ENCODE results near the gene SERPIND1. TPM values are rescaled to one million over a fixed set of nuclear protein-coding genes. Genes with fewer than 3 reads are reported as not detected.

The SERPIND1 gene
- total and polyA plus RNA-seq, 10 of the 15 experiments (the other 5 are each of a cell fraction or from before 2014, with no cell fraction given) = 0.08 to 0.85 (median 0.38) TPM; not detected in 1

- Histone ChIP-seq H3K27me3 (replicated peaks in 1 of 2; ENCODE audit: control insufficient read depth in 2 of 2, insufficient read depth in 2 of 2, low read length in 1 of 2) (no peaks in the 10 kb centered on the region), H3K4me2 (ENCODE audit: control insufficient read depth, insufficient read depth) (no peak overlapping the region), H2AFZ (ENCODE audit: control insufficient read depth, low read depth, low read length) (no peak overlapping the region), H4K20me1 (ENCODE audit: control insufficient read depth, insufficient read depth) (no peaks in the 10 kb centered on the region), H3K9ac (ENCODE audit: control insufficient read depth, insufficient read depth, low read length) (no peak overlapping the region), H3K4me1 (ENCODE audit: control insufficient read depth, insufficient read depth, low read length) (peaks cover 7% of the 10 kb centered on the region), H3K27ac (ENCODE audit: control insufficient read depth, insufficient read depth) (no peak overlapping the region), H3K36me3 (ENCODE audit: control insufficient read depth in 2 of 2, insufficient read depth in 2 of 2, low read length in 1 of 2) (peaks cover 1 to 2% of the 10 kb centered on the region in 2 experiments), H3K9me3 (replicated peaks; ENCODE audit: control insufficient read depth, insufficient read depth, low read length) (no peaks in the 10 kb centered on the region), H3K4me3 (no peak overlapping the region), H3K79me2 (ENCODE audit: control insufficient read depth, insufficient read depth, low read length) (no peaks in the 10 kb centered on the region)
- ATAC-seq (no peak), FAIRE-seq (no peak), DNase-seq (ENCODE audit: low read depth, low spot score) (no peak)
- BruUV-seq (replicated peaks) = no TSS peak
- in situ Hi-C loops (cut with MboI) = no loop called here
- 100% methylated on average over 5 of the region's 5 CpGs for WGBS (ENCODE audit: insufficient coverage, insufficient replicate concordance, low lambda C conversion rate, missing lambda C conversion rate)
- intact Hi-C loops (cut with micrococcal nuclease; ENCODE audit: unreplicated experiment) = no loop called here
- POLR2A ChIA-PET = no interaction called here
- TF ChIP-seq CHD4 (IDR thresholded peaks at IDR 0.05) (no peak), DPF2 (IDR thresholded peaks at IDR 0.05) (no peak), CHD2 (IDR thresholded peaks at IDR 0.05; ENCODE audit: borderline replicate concordance, low read depth, low read length) (no peak), REST (IDR thresholded peaks at IDR 0.05; ENCODE audit: low read depth, low read length) (no peak), HDAC6 (IDR thresholded peaks at IDR 0.05; ENCODE audit: unreplicated experiment) (no peak)
- RAD21 ChIA-PET (ENCODE audit: unreplicated experiment) = no interaction called here
- CTCF ChIA-PET = no interaction called here
- SMC1A ChIA-PET (ENCODE audit: uncharacterized antibody, unreplicated experiment) = interaction anchor here (0.6 kb wide), 1 partner anchor 12 kb away, joined by 3 read pairs; no protein-coding TSS in a partner anchor
These were observed 5.9 kb downstream of the SERPIND1 start for GRCh38 chr22:20779818-20780158.

All from GM12878 (cell line).